HG03342 (cell line): ENCODE results near the gene SPRN.
"Not testable (repeated sequence)": the region's sequence is repeated elsewhere in the genome, so short reads cannot be mapped to it uniquely, and the experiment has no call there.

Source experiments
- ATAC-seq: cut with Tn5 transposase; IDR thresholded peaks from one replicate; pipeline ENCODE4 v1.9.1; 2021; ENCODE audit warnings: mild to moderate bottlenecking, moderate library complexity; ENCODE audit not compliant: unreplicated experiment

The SPRN gene

DNA sequence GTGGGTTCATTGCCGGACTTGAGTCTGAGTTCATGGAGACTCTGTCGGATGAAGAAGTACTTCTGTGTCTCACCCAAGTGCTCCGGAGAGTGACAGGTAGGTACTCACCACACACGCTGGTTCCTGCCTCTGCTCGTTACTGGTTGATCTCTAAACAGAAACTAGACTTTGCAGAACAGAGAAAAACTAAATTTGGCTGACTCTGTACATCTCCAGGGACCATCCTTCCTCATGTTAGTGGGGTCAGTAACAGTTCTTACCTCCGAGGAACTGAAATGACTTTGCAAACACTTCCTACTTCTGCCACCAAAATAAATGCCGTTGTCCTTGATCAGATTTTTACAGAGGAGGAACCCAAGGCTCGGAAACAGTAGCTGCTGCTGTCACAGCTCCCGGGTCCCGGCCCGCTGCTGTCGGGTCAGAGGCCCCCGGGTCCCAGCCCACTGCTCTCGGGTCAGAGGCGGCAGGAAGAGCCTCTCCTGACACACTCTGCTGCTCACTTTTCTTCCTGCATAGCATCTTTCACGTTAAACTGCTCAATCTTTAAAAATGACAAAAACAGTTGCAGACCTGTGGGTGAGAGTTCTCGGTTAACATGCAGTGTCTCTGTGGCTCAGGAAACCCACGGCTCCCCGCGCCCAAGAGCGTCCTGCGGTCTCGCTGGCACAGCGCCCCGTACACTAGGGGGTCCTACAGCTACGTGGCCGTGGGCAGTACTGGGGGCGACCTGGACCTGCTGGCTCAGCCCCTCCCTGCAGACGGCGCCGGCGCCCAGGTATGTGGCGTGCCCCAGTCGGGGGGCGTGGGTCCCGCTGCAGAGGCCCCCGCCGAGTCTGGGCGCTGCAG is 35.2 kb downstream of the SPRN start:
- peak; percentile 86 for ATAC-seq

DNA sequence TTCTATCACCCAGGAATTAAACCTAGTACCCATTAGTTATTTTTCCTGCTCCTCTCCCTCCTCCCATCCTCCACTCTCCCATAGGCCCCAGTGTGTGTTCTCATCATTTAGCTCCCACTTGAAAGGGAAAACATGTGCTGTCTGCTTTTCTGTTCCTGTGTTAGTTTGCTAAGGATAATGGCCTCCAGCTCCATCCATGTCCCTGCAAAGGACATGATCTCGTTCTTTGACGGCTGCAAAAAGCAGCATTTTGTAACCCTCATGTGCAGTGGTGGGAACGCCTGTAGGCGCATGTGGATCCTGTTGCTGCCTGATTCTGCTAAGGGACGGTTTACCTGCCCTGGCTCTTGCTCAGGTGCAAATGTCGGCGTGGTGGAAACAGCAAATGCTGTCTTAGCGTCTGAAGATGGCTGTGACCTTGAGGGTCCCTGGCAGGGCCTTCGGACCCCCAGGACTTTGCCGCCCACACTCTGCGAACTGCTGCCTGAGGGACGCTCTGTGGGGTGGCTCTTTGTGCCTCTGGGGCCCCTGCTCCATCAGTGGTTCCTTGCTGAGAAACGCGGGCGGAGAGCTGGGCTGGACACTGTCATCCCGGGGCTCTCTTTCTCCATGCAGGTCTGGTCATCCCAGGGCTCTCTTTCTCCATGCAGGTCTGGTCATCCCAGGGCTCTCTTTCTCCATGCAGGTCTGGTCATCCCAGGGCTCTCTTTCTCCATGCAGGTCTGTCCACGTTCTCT is 36.0 kb downstream of the SPRN start:
- ATAC-seq, result peak; percentile 1

DNA sequence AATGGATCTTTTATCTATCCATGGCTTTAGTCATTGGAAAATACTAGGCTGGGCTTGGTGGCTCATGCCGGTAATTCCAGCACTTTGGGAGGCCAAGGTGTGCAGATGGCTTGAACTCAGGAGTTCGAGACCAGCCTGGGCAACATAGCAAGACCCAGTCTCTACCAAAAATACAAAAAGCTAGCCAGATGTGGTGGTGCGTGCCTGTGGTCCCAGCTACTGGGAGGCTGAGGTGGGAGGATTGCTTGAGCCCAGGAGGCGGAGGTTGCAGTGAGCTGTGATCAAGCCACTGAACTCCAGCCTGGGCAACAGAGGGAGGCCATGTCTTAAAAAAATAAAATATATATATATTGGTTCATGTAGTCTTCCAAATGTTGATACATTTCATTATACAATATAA is 37.5 kb downstream of the SPRN start:
- not testable (repeated sequence) for ATAC-seq

DNA sequence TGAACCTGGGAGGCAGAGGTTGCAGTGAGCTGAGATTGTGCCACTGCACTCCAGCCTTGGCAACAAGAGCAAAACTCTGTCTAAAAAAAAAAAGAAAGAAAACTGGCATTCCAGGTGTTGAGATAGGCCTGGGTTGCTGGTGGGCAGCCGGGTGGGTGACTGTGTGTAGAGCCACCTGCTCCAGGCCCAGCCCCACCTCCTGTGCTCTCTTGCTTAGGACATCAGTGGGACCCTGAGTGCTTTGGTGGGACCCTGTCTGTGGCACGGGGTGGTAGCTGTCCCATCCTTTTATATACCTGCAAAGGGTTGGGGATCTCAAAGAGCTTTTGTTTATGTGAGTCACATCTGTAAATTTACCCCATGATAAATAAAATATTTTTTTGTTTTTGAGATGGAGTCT is 39.2 kb downstream of the SPRN start:
- ATAC-seq, result no peak

DNA sequence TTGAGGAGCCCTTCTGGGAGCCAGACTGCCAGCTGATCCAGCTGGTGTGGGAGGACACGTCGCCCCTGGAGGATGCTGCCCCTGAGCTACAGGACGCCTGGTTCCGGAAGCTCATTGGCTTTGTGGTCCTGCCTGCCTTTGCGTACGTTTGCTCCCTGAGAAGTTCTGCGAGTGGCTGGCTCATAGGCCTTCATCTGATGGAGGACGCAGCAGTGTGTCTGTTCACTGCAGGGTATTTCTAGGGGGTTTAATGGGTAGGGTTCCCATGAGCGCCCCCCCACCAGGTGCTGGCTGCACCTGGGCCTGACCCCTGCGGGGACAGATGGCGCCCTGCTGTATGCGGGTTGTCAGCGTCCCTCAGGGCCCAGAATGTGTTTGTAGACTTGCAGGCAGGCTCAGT is 40.4 kb downstream of the SPRN start:
- no peak for ATAC-seq

DNA sequence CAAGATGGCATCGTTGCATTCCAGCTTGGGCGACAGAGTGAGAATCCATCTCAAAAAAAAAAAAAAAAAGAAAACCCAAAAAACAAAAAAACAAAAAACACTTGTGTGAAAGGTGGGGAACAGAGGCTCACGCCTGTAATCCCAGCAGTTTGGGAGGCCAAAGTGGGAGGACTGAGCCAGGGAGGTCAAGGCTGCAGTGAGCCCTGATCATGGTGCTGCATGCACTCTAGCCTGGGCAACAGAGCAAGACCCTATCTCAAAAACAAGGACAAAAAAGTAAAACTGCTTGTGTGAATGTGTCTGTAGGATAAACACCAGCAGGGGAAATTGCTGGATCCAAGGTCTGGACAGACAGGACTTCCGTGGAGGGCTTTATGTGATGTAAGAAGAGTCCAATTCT is 40.9 kb downstream of the SPRN start:
- ATAC-seq, result no peak

DNA sequence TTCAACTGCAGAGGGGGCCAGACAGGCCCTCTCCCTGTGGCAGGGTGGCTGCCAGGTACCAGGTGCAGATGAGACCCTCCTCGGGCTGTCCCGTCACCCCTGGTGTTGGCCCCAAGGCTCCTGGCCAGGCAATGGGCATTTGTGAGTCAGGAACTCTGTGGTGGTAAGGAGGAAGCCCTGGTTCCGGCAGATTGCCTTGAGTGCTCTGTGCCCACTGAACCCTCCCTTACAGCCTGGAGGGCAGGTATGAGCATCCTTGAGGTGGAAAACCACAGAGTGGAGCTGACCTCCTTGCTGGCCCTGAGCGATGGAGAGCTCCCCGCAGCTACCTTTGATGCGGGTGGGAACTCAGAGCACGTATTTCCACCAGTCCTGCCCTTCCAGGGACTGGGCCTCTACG is 43.4 kb downstream of the SPRN start:
- ATAC-seq, result no peak

DNA sequence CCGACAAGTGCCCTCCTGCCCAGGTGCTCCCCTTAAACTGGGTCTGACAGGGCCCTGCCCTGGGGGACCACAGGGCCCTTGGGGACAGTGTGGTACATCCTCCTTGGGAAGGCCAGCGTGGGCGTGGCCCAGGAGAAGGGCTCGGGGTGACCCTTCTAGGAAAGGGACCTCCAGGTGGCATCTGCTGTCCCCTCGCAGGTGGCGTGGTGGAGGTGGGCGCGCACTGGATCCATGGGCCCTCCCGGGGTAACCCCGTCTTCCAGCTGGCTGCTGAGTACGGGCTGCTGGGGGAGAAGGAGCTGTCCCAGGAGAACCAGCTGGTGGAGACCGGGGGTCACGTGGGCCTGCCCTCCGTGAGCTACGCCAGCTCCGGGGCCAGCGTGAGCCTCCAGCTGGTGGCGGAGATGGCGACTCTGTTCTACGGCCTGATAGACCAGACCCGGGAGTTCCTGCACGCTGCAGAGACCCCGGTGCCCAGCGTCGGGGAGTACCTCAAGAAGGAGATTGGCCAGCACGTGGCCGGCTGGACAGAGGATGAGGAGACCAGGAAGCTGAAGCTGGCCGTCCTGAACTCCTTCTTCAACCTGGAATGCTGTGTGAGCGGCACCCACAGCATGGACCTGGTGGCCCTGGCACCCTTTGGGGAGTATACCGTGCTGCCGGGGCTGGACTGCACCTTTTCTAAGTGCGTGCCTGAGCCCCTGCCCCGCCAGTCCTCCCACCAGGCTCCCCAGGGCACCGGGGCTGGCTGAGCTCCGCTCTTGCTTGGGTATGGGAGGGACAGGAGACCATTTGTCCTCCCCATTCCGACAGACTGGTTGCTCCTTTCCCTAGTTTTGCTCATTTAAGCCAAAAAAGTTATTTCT is 44.4 kb downstream of the SPRN start:
- no peak for ATAC-seq

DNA sequence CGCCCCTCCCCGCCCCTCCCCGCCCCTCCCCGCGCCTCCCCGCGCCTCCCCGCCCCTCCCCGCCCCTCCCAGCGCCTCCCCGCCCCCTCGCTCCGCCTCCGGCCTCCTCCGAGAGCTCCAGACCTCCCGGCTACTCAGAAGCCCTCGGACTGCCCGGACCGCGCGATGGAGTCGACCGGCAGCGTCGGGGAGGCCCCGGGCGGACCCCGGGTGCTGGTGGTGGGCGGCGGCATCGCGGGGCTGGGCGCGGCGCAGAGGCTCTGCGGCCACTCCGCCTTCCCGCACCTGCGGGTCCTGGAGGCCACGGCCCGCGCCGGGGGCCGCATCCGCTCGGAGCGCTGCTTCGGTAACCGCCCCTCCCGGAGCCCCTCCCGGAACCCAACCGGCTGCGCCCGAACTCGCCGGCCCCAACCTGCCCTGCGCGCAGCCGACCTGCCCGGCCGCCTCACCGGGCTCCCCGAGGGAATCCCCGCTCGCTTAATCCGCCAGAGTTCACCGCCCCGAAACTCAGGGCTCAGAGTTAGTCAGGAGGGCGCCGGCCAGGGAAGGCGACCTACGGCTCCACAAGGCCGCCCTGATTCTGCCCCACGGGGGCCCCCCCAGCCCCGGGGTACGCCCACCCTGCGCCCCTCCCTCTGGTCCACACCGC is 45.1 kb downstream of the SPRN start, which contains the start of gene PAOX:
TSS of gene PAOX (plus strand) at position 111 of the 649 bp plus-strand sequence. CDS start at position 166, 55 bp downstream.
- peak; percentile 58 for ATAC-seq

DNA sequence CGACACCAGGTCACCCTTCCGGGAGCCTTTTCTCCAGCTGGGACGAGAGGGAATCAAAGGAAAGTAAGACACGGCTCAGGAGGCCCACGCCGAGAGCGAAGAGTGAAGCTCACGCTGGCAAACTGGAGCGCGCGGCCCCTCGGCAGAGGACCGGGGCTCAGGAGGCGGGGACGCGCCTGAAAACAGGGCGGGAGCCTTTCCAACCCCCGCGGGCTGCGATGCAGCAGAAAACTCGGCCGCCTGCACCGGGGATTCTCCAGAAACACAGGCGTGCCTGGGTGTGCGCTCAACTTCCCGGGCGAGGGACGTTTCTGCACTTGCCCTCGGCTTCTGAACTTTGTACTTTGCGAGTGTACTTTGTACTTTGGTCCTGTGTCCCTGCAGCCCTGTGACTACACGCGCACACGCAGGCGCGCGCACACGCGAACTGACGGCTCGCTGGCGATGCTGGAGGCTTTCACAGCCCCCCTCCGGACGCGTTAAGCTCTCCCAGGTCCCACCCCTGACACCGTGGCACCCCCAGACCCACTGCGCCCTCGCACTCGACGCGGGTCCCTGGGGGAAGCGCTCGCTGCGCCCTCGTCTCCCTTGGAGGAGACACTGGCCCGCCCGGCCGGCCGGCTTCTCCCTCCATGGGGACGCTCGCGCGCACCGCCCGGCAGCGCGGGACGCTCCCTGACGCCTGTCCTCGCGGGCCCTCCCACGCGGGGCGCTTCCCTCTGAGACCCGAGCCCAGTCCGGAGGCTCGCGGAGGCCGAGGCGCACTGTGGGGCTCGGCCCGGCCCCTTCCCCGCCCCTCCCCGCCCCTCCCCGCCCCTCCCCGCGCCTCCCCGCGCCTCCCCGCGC is 46.0 kb downstream of the SPRN start:
- ATAC-seq, result peak; percentile 27

DNA sequence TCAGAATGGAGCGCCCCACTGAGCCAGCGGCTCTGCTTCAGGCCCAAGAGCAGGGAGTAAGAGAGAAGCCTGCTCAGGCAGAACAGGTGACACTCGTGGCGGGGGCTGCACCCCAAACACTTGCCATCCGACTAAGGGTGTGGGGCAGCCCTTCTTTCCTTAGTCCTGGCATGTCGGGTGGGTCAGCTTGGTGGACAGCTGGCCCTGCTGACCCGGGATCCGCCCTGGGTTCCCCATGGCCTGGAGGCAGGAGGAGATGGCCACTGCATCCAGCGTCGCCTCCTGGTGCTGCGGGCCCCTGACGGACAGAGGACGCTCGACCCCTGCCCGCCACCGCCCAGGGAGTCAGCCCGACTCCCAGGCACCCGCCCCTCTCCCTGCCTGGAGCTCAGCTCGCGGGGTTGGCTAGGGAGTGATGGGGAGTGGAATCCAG is 46.6 kb downstream of the SPRN start:
- ATAC-seq, result no peak

DNA sequence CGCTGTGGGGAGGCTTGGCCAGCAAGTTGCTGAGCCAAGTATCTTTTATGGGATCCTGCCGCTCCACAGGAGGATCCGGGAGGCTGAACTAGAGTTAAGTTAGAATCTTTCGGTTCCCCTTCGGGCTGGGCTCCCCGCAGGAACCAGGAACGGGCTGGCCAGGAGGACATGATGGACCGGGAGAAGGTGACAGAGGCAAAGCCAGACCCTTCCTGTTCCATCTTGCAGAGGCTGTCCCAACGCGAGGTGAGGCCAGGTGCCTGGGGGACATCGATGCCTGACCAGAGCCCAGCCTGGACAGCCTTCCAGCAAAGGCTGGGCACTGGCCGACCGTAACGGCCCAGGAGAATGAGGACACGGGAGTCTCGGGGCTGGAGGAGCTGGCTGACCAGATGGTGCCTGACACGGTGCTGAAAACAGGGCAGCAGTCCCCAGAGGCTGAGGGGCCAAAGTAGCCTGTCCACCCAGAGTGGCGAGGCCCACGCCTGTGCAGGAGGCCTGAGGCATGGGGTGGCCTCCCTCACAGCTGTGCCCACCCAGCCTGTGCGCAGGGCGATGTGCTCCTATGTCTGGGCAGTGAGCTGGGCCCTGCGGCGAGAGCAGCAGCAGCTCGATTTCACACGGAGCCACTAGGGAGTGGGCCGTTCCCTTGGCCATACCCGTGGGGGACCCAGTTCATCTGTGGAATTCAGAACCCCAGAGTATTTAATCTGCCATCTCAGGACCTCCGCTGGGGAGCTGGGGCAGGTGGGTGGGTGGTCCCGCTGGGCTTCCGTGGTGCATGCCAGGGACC is 47.2 kb downstream of the SPRN start:
- no peak for ATAC-seq

DNA sequence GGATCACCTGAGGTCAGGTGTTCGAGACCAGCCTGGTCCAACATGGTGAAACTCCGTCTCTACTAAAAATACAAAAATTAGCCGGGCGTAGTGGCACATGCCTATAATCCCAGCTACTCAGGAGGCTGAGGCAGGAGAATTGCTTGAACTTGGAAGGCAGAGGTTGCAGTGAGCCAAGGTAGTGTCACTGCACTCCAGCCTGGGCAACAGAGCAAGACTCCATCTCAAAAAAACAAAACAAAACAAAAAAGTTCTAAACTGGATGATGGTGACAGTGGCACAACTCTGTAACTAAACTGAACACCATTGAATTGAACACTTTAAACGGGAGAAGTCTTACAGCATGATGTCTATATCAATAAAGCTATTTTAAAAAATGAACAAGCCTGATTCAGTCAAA is 48.2 kb downstream of the SPRN start:
- ATAC-seq, result not testable (repeated sequence)

DNA sequence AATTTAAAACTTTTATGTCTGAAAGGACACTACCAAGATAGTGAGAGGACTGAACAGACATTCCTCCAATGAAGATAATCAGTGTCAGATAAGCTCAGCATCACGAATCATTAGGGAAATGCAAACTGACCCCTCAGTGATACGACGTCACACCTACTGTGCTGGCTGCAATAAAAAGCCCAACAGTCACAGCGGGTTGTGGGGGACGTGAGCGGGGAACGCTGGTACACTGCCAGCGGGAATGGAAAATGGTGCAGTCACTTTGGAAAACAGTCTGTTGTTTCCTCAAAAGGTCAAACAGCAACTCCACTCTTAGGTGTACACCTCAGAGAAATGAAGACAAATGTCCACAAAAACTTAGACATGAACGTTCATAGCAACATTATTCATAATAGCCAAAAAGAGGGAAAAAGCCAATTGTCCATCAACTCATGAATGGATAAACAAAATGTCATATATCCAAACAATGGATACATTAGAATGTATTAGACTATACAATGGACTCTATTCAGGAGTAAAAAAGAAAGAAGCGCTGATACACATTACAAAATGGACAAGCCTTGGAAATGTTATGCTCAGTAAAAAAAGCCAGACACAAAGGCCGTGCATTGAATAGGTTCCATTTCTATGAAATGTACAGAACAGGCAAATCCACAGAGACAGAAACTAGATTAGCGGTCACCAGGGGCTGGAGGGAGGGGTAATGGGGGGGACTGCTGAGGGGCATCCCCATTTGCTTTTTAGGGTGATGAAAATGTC is 48.9 kb downstream of the SPRN start:
- ATAC-seq, result no peak

DNA sequence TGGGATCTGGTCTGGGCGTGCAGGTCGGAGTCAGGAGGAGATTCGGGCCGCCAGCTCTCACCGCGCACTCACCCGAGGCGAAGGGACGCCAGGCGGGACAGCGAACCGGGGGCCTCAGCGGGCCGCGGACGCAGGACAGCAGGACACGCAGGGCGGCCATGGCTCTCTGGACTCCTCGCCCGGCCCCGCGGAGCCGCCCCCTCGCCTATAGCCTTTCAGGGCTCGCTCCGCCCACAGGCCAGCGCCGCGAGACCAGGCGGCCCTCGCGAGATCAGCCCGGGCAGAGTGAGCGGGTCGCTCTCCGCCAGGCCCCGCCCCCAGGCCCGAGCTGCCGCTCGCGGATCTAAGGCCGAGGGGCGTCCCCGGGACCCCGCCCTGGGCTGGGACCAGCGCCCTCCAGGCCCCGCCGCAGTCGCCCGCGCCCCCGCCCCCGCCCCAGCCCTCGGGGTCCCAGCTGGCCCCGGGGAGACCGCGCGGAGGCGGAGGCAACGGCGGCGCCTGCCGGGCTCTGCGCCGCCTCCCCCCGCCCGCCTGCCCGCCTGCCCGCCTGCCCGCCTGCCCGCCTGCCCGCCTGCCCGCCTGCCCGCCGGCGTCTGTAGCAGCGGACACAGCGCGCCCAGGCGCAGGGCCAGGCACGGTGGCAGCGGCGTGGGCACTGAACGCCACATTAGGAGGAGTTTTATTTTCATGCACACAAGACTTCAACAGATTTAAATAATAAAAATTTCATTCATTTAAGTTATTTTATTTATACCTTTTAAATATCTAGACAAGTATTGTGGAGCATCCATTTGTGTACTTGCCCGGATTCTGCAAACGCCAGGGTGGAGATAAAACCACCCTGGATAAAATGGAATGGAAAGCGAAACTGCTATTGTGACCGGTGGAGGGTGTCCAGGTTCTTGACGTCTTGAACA is 51.0 kb downstream of the SPRN start, which contains the start of gene ECHS1:
TSS of gene ECHS1 (minus strand) at position 181 of the 917 bp plus-strand sequence. CDS start at position 160, 21 bp downstream.
- peak; percentile 96 for ATAC-seq

DNA sequence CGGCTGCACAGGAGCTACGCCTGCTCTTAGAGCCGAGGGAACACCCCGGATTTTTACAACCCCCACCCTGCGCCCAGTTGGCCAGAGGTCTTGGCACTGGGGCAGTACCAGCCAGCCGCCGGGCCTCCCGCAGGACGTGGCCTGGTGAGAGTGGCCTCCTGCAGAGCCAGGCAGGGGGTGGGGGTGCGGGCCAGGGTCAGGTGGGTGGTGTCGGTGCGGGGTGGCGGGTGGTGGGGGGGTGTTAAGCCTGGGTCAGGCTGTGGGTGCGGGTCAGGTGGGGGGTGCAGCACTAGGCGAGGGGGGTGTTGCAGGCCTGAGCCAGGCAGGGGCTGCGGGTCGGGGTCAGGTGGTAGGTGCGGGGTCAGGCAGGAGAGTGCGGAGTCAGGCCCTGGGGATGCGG is 51.9 kb downstream of the SPRN start:
- ATAC-seq, result no peak
